Neuron (in vitro differentiated cells): Measurements from ENCODE around the gene STK26.

Experiments used
- H2AFZ ChIP-seq: one replicate; pipeline ENCODE4 v1.6.1; 2013; ENCODE audit warnings: low read depth, mild to moderate bottlenecking, inconsistent platforms, low read length, moderate library complexity
- H3K27me3 ChIP-seq: one replicate; pipeline ENCODE4 v1.6.1; 2013; ENCODE audit warnings: low read length; ENCODE audit not compliant: insufficient read depth
- H3K36me3 ChIP-seq: one replicate; pipeline ENCODE4 v1.6.1; 2013; ENCODE audit warnings: low read length; ENCODE audit not compliant: insufficient read depth
- H3K4me1 ChIP-seq: one replicate; pipeline ENCODE4 v1.6.1; 2013; ENCODE audit warnings: low read length; ENCODE audit not compliant: insufficient read depth
- H3K4me3 ChIP-seq: 2 replicates; pipeline ENCODE4 v1.5.1; 2013; ENCODE audit warnings: mild to moderate bottlenecking, low read length, moderate library complexity
- H3K9me3 ChIP-seq: one replicate; pipeline ENCODE4 v1.6.1; 2013; ENCODE audit warnings: low read length

The STK26 gene

DNA sequence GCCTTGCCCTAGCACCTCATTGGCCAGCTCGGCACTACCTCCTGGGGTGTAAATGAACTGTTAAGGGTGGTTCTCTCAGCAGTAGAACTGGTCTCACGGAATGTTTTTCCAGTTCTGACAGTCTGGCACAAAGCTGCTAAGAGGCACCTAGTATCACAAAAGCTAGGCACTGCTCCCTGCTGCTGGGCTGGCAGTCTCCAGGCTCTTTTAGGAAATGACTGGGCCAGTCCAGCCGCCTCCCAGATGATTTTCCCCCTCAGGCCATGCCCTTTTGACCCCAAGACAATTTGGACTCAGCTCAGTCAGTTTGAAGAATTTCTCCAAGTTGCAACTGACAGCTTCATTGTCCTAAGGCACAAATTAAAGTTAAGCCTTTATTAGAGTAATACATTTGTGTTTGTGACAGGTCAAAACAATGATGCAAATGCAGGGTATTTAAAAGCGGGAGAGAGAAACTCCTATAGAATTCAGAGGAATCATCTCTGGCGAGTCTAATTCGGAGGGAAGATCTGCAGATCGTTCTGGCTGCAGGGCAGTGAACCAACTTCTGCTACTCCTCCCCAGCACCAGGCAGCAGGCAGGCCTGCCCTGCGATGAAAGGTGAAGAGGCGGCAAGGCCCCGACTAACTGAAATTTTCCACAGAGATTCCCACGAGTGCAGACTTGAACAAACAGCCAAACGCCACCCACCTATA is 96.9 kb downstream of the STK26 start:
- no peaks in the 10 kb centered on the region for H3K9me3 ChIP-seq
- H3K27me3 ChIP-seq, result peaks cover 4% of the 10 kb centered on the region
- no peaks in the 10 kb centered on the region for H3K36me3 ChIP-seq
- no peak overlapping the region for H2AFZ ChIP-seq
- peaks cover 15% of the 10 kb centered on the region for H3K4me1 ChIP-seq
- no peak overlapping the region for H3K4me3 ChIP-seq

DNA sequence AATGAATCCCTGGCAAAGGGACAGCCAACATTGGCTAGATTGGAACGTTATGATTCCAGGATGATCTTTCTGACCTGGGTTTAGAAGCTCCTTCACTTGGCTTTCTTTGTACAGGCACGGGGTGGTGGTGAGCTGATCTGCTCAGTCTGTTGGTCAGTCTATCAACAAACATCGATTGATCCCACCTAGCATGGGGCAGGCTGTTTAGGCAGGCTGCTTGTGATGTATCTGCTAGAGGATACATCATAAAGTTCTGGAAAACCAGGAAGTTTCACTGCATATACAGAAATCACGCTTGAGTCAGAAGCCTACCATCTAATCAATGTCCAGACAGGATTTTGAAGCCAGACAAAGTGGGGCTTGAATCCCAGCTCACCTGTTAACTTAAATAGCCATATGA is 97.8 kb downstream of the STK26 start:
- Histone ChIP-seq H3K4me3 (no peak overlapping the region), H3K36me3 (no peaks in the 10 kb centered on the region), H3K27me3 (peaks cover 4% of the 10 kb centered on the region), H3K9me3 (no peaks in the 10 kb centered on the region), H2AFZ (no peak overlapping the region), H3K4me1 (peaks cover 15% of the 10 kb centered on the region)
